ENCODE results near the gene FAM50B.

FAM50B gene

GRCh38 chr6:3820563-3820962, 28.6 kb upstream of the FAM50B start:
- DNase-seq: no peak

GRCh38 chr6:3822747-3823445, 26.3 kb upstream of the FAM50B start:
- DNase-seq: no peak

- DNase-seq: no peak
These were observed 25.5 kb upstream of the FAM50B start for GRCh38 chr6:3823671-3824070.

DNA sequence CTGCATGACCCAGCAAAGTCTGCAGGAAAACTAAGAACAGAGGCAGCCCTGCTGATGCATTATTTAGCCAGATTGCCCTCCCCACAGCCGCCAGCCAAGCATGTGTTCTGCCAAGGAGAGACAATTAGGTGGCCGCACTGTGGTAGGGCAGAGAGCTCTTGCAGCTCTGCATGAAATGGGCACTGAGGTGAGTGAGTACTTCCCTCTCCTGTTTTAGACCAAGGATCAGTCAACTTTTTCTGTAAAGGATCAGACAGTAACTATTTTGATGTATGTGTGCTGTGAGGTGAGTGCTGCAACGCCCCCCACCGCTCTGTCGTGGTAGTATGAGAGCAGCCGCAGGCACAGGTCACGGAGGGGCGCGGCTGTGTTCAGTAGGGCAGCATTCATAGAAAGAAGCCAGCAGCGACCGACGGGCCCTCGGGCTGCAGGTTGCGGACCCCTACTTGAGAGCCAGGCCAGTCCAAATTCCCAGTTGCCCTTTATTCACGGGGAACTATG, 23.8 kb upstream of the FAM50B start:
- DNase-seq: no peak

DNA sequence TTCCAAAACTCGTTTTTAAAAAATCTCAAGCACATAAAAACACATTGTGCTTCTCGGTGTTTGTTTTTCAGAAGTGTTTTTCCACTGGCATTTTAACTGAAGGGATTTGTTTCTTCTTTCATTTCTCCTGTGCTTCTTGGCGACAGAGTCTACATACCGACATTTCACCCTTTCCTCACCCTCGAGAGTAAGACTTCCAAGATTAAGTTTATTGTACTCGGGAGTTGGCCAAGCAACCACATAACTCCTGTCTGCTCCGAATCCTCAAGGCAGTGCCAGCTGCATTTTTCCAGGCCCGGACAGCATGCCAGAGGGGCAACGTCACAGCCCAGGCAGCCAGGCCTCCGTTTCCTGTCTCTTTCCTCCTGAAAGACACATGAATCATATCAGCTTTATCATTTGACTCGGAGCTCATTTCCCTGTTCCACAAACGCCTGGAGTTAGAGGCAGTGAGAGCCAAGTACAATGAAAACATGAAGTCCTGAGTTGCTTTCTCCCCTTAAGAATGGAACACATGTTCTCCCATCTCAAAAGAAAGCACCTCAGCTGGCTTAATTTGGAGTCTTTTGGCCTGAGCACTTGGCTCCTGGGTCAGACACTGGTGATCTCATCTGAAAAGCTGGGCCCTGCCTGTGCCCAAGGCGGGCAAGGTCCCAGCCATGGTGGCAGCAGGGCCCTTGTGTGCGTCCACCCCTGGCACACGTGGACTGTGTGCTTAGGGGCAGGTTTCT, 23.2 kb upstream of the FAM50B start:
- DNase-seq: no peak

GRCh38 chr6:3829285-3829684, 19.9 kb upstream of the FAM50B start:
- no peak for DNase-seq

- DNase-seq: no peak
These were observed 18.4 kb upstream of the FAM50B start for GRCh38 chr6:3830806-3831205.

- no peak for DNase-seq
These were observed 17.2 kb upstream of the FAM50B start for GRCh38 chr6:3831761-3832530.

DNA sequence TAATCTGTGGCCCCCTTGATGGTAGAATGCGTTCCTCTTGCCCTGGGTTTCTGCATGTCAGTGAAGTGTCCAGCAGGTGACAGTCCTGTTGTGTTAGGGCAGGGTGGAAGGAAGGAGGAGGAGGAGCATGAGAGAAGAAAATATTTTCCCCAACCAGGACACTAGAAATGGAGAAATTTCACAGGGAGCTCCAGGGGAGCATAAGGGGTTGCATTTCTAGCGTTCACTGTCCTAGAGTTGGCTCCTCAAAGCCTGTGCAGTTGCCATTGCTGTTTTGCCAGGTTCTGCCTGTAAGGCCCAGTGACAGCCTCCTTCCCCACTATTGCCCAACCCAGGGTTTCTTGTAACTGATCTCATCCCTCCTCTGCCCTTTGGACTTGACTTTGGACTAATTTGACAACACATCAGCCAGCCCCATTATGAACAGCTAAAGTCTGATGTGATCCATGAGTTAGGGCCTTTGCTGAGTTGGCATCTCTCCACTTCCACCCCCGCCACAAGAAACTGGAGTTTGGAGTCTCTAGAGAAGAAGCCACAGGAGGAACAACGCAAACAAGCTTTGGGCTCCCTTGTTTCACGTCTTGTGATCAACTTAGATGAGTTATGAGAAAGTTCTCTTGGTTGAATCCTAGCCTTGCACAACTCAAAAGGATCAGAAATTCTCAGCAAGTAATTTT, 14.0 kb upstream of the FAM50B start:
- no peak for DNase-seq

DNA sequence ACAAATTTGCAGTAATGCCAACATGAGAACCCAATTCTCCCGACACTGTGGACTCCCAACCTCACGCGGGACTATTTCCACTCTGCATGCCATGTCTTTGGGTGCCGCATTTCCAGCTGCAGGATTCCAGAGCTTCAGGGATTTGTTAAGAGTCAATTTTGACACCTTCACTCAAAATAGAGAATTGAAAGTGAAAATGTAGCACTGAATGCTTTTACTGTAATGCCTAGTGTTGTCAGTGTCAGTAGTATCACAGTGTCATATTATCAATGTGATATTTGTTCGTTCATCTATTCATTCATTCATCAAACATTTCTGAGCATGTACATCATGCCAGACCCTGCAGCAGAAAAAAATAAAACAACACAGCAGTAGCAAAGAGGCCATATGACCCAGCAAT, 13.4 kb upstream of the FAM50B start:
- no peak for DNase-seq

DNA sequence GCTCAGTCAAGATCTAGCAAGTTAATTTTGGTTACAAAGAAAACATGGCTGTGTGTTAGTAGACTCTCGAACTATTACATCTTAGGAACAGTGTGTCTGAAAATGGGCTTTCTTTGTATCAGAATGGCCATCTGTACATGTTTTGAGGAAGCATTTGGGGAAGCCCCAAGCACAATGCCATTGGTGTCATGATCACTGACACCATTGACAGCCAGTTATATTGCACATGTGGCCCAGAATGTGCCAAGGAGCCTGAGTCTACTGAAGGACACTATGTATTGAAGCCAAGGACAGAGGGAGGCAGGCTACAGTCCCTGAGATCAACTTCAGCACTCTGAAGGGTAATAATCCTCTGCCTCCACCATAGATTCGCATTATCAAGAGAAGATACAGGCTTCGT, 12.6 kb upstream of the FAM50B start:
- no peak for DNase-seq

DNA sequence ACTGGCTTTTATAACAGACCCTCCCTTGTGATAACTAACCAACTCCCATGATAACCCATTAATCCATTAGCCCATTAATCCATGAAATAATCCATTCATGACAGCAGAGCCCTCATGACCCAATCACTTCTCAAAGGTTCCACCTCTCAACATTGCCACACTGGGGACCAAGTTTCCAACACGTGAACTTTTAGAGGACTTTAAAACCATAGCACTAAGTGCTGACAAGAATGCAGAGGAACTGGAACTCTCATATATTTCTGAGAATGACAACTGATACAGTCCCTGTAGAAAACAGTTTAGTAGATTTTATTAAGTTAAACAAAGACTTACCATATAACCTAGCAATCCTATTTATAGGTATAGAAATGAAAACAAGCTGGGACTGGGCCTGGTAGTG, 11.4 kb upstream of the FAM50B start:
- DNase-seq: no peak

DNA sequence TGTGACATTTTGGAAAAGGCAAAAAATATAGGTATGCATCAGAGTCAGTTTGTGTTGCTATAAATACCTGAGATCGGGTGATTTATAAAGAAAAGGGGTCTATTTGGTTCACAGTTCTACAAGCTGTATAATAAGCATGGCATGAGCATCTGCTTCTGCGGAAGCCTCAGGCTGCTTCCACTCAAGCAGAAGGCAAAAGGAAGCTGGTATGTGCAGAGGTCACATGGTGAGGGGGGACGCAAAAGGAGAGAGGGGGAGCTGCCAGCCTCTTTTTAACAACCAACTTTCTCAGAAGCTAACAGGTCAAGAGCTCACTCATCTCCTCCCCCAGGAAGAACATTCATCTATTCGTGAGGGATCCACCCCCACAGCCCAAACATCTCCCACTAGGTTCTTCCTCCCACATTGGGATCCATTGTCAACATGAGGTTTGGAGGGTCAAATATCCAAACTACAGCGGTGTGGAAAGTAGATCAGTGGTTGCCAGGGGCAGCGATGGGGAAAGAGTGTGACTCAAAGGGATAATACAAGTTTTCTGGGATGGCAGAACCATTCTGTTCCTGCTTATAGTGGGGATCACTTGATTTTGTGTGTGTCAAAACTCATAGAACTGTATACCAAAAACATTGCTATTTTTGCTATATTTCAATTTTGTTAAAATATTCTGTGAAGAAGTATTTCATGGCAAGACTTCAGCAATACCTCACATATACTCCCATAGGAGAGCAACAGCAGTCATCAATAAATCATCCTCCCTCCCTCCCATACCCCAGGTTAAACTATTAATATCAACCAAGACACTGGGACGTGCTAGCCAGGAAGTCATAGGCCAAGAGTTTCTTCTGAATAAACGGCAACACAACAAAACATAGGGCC, 9.9 kb upstream of the FAM50B start:
- DNase-seq: no peak

GRCh38 chr6:3841066-3841454, 8.1 kb upstream of the FAM50B start:
- no peak for DNase-seq

DNA sequence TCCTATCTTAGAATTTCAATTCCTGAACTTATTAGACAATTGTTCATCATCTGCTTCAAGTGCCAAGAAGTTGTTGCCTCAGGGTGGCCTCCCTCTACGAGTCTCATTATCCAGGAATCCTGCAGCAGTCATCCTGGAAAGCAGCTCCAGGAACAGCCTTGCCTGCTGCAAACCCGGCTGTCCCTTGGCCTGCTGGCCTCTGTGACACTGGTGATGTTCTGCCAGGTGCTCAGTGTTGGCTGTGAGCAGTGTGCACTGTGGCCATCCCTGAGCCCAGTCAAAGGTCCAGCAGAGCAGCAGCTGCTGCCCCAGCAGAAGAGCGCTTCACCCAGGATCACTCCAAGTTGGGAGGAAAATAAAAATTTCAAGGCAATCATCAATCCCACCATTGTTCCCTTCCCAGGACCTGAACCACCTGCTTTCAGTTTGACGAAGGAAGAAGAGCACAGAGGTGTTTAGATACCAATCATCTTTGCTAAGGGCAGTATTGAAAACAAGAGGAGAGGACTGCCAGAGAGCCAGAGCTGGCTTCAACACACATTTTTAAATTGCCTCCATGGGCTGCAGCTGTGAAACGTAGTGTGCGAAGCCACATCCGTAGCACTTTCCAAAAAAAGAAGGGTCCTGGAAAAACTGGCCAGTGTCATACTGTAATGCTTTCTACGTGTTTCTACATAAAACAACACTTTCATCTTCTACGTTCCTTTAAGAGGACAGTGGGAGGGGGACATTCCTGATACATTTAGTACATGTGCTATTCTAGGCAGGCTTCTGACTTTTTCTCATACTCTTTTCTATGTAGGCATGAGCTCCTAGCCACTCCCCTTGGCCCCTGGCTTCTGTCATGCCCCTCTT, 7.2 kb upstream of the FAM50B start:
- DNase-seq: no peak

- DNase-seq: no peak
These were observed 5.6 kb upstream of the FAM50B start for GRCh38 chr6:3843379-3844096.

GRCh38 chr6:3844097-3844463, 5.1 kb upstream of the FAM50B start:
- DNase-seq: no peak

GRCh38 chr6:3847521-3847920, 1.7 kb upstream of the FAM50B start:
- DNase-seq: no peak

DNA sequence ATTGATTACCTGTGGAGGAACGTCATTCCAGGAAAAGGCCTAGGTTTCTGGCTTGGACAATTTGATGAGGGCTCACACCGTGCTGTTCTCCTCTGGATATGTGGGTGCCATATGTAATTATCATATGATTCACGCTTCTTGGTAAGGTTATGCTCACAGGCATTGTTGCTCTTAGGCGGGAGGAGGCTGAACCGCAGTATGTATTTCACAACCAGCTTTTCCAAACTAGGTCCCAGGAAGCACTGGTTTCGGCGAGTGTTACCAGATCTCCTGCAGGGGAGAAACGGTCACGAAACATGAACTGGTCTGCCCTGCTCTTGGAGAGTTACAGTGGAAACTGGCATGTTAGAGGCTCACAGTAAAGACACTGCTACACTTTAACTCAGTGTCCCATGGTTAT, 793 bp upstream of the FAM50B start:
- DNase-seq: no peak

GRCh38 chr6:3849681-3850450, 693 bp downstream of the FAM50B start:
- no peak for DNase-seq
